ENCODE results near the gene ERG28. TPM values are rescaled to one million over a fixed set of nuclear protein-coding genes. Genes with fewer than 3 reads are reported as not detected.
"Not testable (repeated sequence)": the region's sequence is repeated elsewhere in the genome, so short reads cannot be mapped to it uniquely, and the experiment has no call there.

The ERG28 gene
- total RNA-seq, 4 donors from 2014 or later, result 10.2 to 18.3 (median 15.3) TPM

GRCh38 chr14:75702616-75703261 lies 42.1 kb upstream of the ERG28 start:
- no peak for TF ChIP-seq POLR2A (IDR thresholded peaks at IDR 0.05)
- no peak for TF ChIP-seq POLR2AphosphoS5 (IDR thresholded peaks at IDR 0.05)
- no peak for TF ChIP-seq CTCF (IDR thresholded peaks at IDR 0.05)
- TF ChIP-seq EP300 (IDR thresholded peaks at IDR 0.05), result no peak
- 77% methylated on average over 3 of the region's 3 CpGs for WGBS
- H3K27ac ChIP-seq, result no peak overlapping the region
- peaks cover 29% of the 10 kb centered on the region for H3K36me3 ChIP-seq
- H3K9me3 ChIP-seq, result no peaks in the 10 kb centered on the region
- H3K4me1 ChIP-seq, result no peaks in the 10 kb centered on the region
- H3K4me3 ChIP-seq, result no peak overlapping the region
- no peaks in the 10 kb centered on the region for H3K27me3 ChIP-seq
- no peak for DNase-seq (ENCODE audit: low spot score in 2 of 2)

- TF ChIP-seq POLR2AphosphoS5 (IDR thresholded peaks at IDR 0.05), result no peak
- peaks cover 29% of the 10 kb centered on the region for H3K36me3 ChIP-seq
- no peak for DNase-seq (ENCODE audit: low spot score in 2 of 2)
- H3K27ac ChIP-seq, result no peak overlapping the region
- 63% methylated on average over 2 of the region's 2 CpGs for WGBS
- H3K4me3 ChIP-seq, result no peak overlapping the region
- no peaks in the 10 kb centered on the region for H3K27me3 ChIP-seq
- H3K4me1 ChIP-seq, result no peaks in the 10 kb centered on the region
- no peaks in the 10 kb centered on the region for H3K9me3 ChIP-seq
Measured at GRCh38 chr14:75702122-75702521, 41.4 kb upstream of the ERG28 start.

- H3K4me3 ChIP-seq, result no peak overlapping the region
- DNase-seq (ENCODE audit: low spot score in 2 of 2), result no peak
- 89% methylated on average over 6 of the region's 6 CpGs for WGBS
- H3K36me3 ChIP-seq, result peaks cover 28% of the 10 kb centered on the region
- no peaks in the 10 kb centered on the region for H3K4me1 ChIP-seq
- no peak overlapping the region for H3K27ac ChIP-seq
- no peak for TF ChIP-seq CTCF (IDR thresholded peaks at IDR 0.05)
- no peak for TF ChIP-seq POLR2AphosphoS5 (IDR thresholded peaks at IDR 0.05)
- TF ChIP-seq POLR2A (IDR thresholded peaks at IDR 0.05), result no peak
- TF ChIP-seq EP300 (IDR thresholded peaks at IDR 0.05), result no peak
- H3K27me3 ChIP-seq, result no peaks in the 10 kb centered on the region
- no peaks in the 10 kb centered on the region for H3K9me3 ChIP-seq
Measured at GRCh38 chr14:75700295-75700694, 39.6 kb upstream of the ERG28 start.

GRCh38 chr14:75699331-75699730 lies 38.7 kb upstream of the ERG28 start:
- no peak overlapping the region for H3K27ac ChIP-seq
- H3K27me3 ChIP-seq, result no peaks in the 10 kb centered on the region
- WGBS, result 96% methylated on average over 3 of the region's 3 CpGs
- no peaks in the 10 kb centered on the region for H3K4me1 ChIP-seq
- no peak for DNase-seq (ENCODE audit: low spot score in 2 of 2)
- TF ChIP-seq EP300 (IDR thresholded peaks at IDR 0.05) (no peak), POLR2AphosphoS5 (IDR thresholded peaks at IDR 0.05) (no peak), CTCF (IDR thresholded peaks at IDR 0.05) (no peak), POLR2A (IDR thresholded peaks at IDR 0.05) (no peak)
- no peak overlapping the region for H3K4me3 ChIP-seq
- H3K36me3 ChIP-seq, result peaks cover 36% of the 10 kb centered on the region
- no peaks in the 10 kb centered on the region for H3K9me3 ChIP-seq

GRCh38 chr14:75697918-75698317 lies 37.2 kb upstream of the ERG28 start:
- DNase-seq (ENCODE audit: low spot score in 2 of 2), result no peak
- peaks cover 42% of the 10 kb centered on the region for H3K36me3 ChIP-seq
- 92% methylated on average over 2 of the region's 2 CpGs for WGBS
- no peak overlapping the region for H3K4me3 ChIP-seq
- no peak for TF ChIP-seq POLR2AphosphoS5 (IDR thresholded peaks at IDR 0.05)
- H3K27me3 ChIP-seq, result no peaks in the 10 kb centered on the region
- H3K27ac ChIP-seq, result no peak overlapping the region
- H3K4me1 ChIP-seq, result no peaks in the 10 kb centered on the region
- no peaks in the 10 kb centered on the region for H3K9me3 ChIP-seq

- 74% methylated on average over 1 of the region's 1 CpG for WGBS
- Histone ChIP-seq H3K36me3 (peaks cover 47% of the 10 kb centered on the region), H3K27ac (no peak overlapping the region), H3K4me3 (no peak overlapping the region), H3K4me1 (no peaks in the 10 kb centered on the region), H3K27me3 (no peaks in the 10 kb centered on the region), H3K9me3 (no peaks in the 10 kb centered on the region)
- TF ChIP-seq POLR2A (IDR thresholded peaks at IDR 0.05) (no peak), EP300 (IDR thresholded peaks at IDR 0.05) (no peak), POLR2AphosphoS5 (IDR thresholded peaks at IDR 0.05) (no peak), CTCF (IDR thresholded peaks at IDR 0.05) (no peak)
- DNase-seq (ENCODE audit: low spot score in 2 of 2), result no peak
Measured at GRCh38 chr14:75697386-75697785, 36.7 kb upstream of the ERG28 start.

- not testable (repeated sequence) for H3K27me3 ChIP-seq; H3K4me1 ChIP-seq; DNase-seq (ENCODE audit: low spot score in 2 of 2); H3K27ac ChIP-seq; H3K9me3 ChIP-seq; H3K4me3 ChIP-seq
- peaks cover 59% of the 10 kb centered on the region for H3K36me3 ChIP-seq
- WGBS, result 97% methylated on average over 6 of the region's 6 CpGs
Measured at GRCh38 chr14:75695025-75695424, 34.3 kb upstream of the ERG28 start.
